Left colon (tissue), 2 donors: ENCODE data around the gene PRM3. TPM values are rescaled to one million over a fixed set of nuclear protein-coding genes. Genes with fewer than 3 reads are reported as not detected.

Source experiments
- ATAC-seq: fragments of 200-7000 bp; cut with Tn5 transposase; one replicate; pipeline ENCODE4 v1.9.1; 2020; ENCODE audit warnings: mild to moderate bottlenecking, moderate library complexity
- DNase-seq, 2 donors: peaks; one replicate each; pipeline ENCODE4 v3.0.0-alpha.2; 2020
- intact Hi-C, 2 donors: fragments of 100-400 bp; cut with DNase I in 1 of 2; cut with micrococcal nuclease in 1 of 2; formaldehyde crosslinking; loops; one replicate each; pipeline versions ENCODE4 v1.11.2 to v1.14.0; 2022; cut with DNase I, micrococcal nuclease
- total RNA-seq, 2 donors: library from RNA; stranded (reverse); fragmentation: NEBNext Ultra II Directional; extraction: Animal tissue kit (Norgen Biotek cat#: 25700); gene quantifications; one replicate each; pipeline ENCODE4 v1.2.1, GENCODE V29; 2021
- donor health status: DM: no; HTN: no; CAD: no.
- donor health status: DM: yes; HTN: yes; CAD: no.

The PRM3 gene
- total RNA-seq, 2 donors from 2014 or later: not detected

GRCh38 chr16:11268921-11269375 lies 4.5 kb downstream of the PRM3 start, which contains the start of gene TNP2:
TNP2 (minus strand) TSS chr16:11269325; CDS start chr16:11269262, 63 bp downstream.
- DNase-seq (no peak), ATAC-seq (no peak)
- intact Hi-C loops: no loop called here

GRCh38 chr16:11265124-11265523 lies 8.3 kb downstream of the PRM3 start:
- ATAC-seq: no peak
- intact Hi-C loops: no loop called here
- no peak for DNase-seq

- peak; percentile 86 for ATAC-seq
Observed at GRCh38 chr16:11264155-11264832, 9.1 kb downstream of the PRM3 start.

GRCh38 chr16:11263737-11264136 lies 9.7 kb downstream of the PRM3 start:
- ATAC-seq (peak; percentile 6), DNase-seq (no peak)
- intact Hi-C loops: no loop called here

More at GRCh38 chr16:11264155-11264832, 9.1 kb downstream of the PRM3 start:
- intact Hi-C loops: no loop called here
- peak in 1 of 2 donors; percentile 46 for DNase-seq

- peak; percentile 64 for ATAC-seq
- intact Hi-C loops: no loop called here
- DNase-seq: peak; percentile 52 to 53
Observed at GRCh38 chr16:11262915-11263314, 10.5 kb downstream of the PRM3 start.

GRCh38 chr16:11260596-11260966 lies 12.8 kb downstream of the PRM3 start:
- intact Hi-C loops: no loop called here

GRCh38 chr16:11259655-11260595 lies 13.5 kb downstream of the PRM3 start:
- ATAC-seq (no peak), DNase-seq (no peak)
- intact Hi-C loops: loop anchor here (5.0 to 10.0 kb wide), 2 partner anchors 92 to 285 kb away; no protein-coding TSS in a partner anchor

More at GRCh38 chr16:11260596-11260966, 12.8 kb downstream of the PRM3 start:
- no peak for DNase-seq
- ATAC-seq: no peak

GRCh38 chr16:11258553-11259492 lies 14.6 kb downstream of the PRM3 start:
- DNase-seq (peak; percentile 64 to 68), ATAC-seq (peak; percentile 0)
- intact Hi-C loops: loop anchor here (5.0 to 10.0 kb wide), 2 partner anchors 93 to 284 kb away; no protein-coding TSS in a partner anchor

- peak; percentile 84 for DNase-seq
- ATAC-seq: peak; percentile 61
- intact Hi-C loops: loop anchor here (2.0 to 10.0 kb wide), 3 partner anchors 95 to 287 kb away; no protein-coding TSS in a partner anchor
Observed at GRCh38 chr16:11257131-11257938, 16.1 kb downstream of the PRM3 start.

- peak; percentile 73 to 78 for DNase-seq
- intact Hi-C loops: loop anchor here (2.0 to 10.0 kb wide), 3 partner anchors 96 to 286 kb away; no protein-coding TSS in a partner anchor
- peak; percentile 50 for ATAC-seq
Observed at GRCh38 chr16:11256661-11257130, 16.7 kb downstream of the PRM3 start.

- DNase-seq (peak; percentile 87 to 88), ATAC-seq (peak; percentile 73)
- intact Hi-C loops: loop anchor here (2.0 to 10.0 kb wide), 3 partner anchors 96 to 285 kb away; no protein-coding TSS in a partner anchor
Observed at GRCh38 chr16:11255737-11256660, 17.4 kb downstream of the PRM3 start, which contains the start of gene SOCS1. SOCS1 (minus strand) TSS chr16:11256204; CDS start chr16:11255478, 726 bp downstream.

GRCh38 chr16:11254913-11255736 lies 18.3 kb downstream of the PRM3 start:
- peak; percentile 25 for ATAC-seq
- DNase-seq: peak; percentile 48 to 65
- intact Hi-C loops: loop anchor here (5.0 to 10.0 kb wide), 2 partner anchors 97 to 280 kb away; no protein-coding TSS in a partner anchor

- intact Hi-C loops: loop anchor here in 1 of 2 donors (10.0 kb wide), 1 partner anchor 279 kb away; no protein-coding TSS in a partner anchor
- ATAC-seq (no peak), DNase-seq (no peak)
Observed at GRCh38 chr16:11253995-11254912, 19.2 kb downstream of the PRM3 start.
